Brain microvascular endothelial cell (primary cell): ENCODE data around the gene NSUN7.

Experiments
- DNase-seq: peaks from one replicate; pipeline ENCODE4 v3.0.0-alpha.2; 2020
- H3K27ac ChIP-seq: fragments of 250-450 bp; sonication (Bioruptor Pico); 2 replicates; pipeline ENCODE4 v1.5.1; 2020; ENCODE audit warnings: mild to moderate bottlenecking, moderate library complexity
- H3K27me3 ChIP-seq: fragments of 250-450 bp; sonication (Bioruptor Pico); replicated peaks from 2 replicates; pipeline ENCODE4 v1.5.1; 2020; ENCODE audit warnings: mild to moderate bottlenecking
- H3K36me3 ChIP-seq: fragments of 250-450 bp; sonication (Bioruptor Pico); replicated peaks from 2 replicates; pipeline ENCODE4 v1.5.1; 2020; ENCODE audit warnings: mild to moderate bottlenecking
- H3K4me3 ChIP-seq: 2 replicates; pipeline ENCODE4 v1.5.1; 2011; ENCODE audit warnings: low read depth, mild to moderate bottlenecking, control low read depth, low read length, moderate library complexity
- in situ Hi-C: cut with HindIII; loops from 2 replicates; pipeline ENCODE4 v1.10.0; 2017; ENCODE audit warnings: low sequenced_read_pairs, low pct_ligation_motif_present
- TF ChIP-seq, protein P1 (sequence below): IDR thresholded peaks from 2 replicates; pipeline ENCODE4 v1.5.1; 2011; ENCODE audit warnings: low read depth, mild to moderate bottlenecking, moderate library complexity, low read length, control low read depth, inconsistent platforms; ENCODE audit errors: missing control alignments

Gene NSUN7

DNA sequence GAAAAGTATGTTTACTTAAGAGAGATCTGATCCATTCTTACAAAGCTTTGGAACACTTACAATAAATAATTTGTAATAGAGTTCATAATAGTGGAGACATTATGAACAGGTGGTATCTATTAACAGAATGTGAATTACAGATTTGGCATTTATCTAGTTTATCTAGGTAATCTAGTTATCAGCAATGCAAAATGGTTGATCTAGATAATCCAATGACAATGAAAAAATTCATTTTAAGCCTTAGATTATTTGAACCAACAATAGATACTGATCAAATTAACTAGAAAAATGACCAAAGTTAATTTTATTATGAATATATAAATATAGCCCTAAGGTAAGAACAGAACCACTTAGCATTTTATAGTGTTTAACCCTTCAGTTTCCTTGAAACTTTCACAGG is 10.4 kb upstream of the NSUN7 start:
- no peak overlapping the region for H3K27ac ChIP-seq
- in situ Hi-C loops, result no loop called here
- no peaks in the 10 kb centered on the region for H3K27me3 ChIP-seq
- H3K4me3 ChIP-seq, result no peak overlapping the region
- no peaks in the 10 kb centered on the region for H3K36me3 ChIP-seq
- TF ChIP-seq, protein P1, sequence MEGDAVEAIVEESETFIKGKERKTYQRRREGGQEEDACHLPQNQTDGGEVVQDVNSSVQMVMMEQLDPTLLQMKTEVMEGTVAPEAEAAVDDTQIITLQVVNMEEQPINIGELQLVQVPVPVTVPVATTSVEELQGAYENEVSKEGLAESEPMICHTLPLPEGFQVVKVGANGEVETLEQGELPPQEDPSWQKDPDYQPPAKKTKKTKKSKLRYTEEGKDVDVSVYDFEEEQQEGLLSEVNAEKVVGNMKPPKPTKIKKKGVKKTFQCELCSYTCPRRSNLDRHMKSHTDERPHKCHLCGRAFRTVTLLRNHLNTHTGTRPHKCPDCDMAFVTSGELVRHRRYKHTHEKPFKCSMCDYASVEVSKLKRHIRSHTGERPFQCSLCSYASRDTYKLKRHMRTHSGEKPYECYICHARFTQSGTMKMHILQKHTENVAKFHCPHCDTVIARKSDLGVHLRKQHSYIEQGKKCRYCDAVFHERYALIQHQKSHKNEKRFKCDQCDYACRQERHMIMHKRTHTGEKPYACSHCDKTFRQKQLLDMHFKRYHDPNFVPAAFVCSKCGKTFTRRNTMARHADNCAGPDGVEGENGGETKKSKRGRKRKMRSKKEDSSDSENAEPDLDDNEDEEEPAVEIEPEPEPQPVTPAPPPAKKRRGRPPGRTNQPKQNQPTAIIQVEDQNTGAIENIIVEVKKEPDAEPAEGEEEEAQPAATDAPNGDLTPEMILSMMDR, result no peak
- DNase-seq, result no peak

GRCh38 chr4:40744218-40744617 is 5.5 kb upstream of the NSUN7 start:
- Histone ChIP-seq H3K27ac (no peak overlapping the region), H3K4me3 (no peak overlapping the region), H3K27me3 (peaks cover 4% of the 10 kb centered on the region), H3K36me3 (no peaks in the 10 kb centered on the region)
- in situ Hi-C loops, result no loop called here
- TF ChIP-seq, protein P1, result no peak
- no peak for DNase-seq

- TF ChIP-seq, protein P1, result no peak
These were observed 4.3 kb upstream of the NSUN7 start for GRCh38 chr4:40745285-40745984.

DNA sequence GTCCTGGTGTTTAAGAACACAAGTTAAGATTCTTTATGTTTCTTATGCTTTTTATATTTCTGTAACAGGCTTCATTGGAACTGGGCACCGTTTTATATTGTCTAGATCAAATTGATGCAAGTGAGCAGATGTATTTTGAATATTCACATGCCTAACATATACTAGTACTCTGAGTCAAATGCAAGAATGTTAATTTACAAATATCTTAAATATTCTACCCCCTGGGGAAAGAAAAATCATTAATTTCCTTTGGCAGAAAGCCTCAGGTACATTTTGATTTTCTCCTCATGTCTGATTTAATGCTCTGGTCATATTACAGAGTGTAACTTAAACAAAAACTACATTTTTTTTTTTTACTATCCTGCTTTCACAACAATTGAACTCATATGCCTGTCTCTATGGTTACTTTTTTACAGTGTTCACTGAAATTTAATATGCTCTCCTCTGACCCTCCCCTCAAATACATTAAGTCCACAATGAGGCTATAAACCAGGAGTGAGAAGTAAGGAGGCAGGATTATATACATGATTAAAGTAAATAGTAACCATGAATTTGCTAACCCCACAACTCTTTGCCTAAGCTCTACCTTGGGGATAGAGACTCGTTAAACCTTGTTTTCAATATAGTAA is 2.4 kb upstream of the NSUN7 start:
- Histone ChIP-seq H3K36me3 (no peaks in the 10 kb centered on the region), H3K4me3 (no peak overlapping the region), H3K27ac (no peak overlapping the region), H3K27me3 (peaks cover 25% of the 10 kb centered on the region)
- TF ChIP-seq, protein P1, result no peak
- no peak for DNase-seq
- in situ Hi-C loops, result no loop called here

More at GRCh38 chr4:40745285-40745984, 4.3 kb upstream of the NSUN7 start:
- H3K27me3 ChIP-seq, result peaks cover 13% of the 10 kb centered on the region
- no peak for DNase-seq
- H3K36me3 ChIP-seq, result no peaks in the 10 kb centered on the region
- no peak overlapping the region for H3K27ac ChIP-seq
- in situ Hi-C loops, result no loop called here
- H3K4me3 ChIP-seq, result no peak overlapping the region

GRCh38 chr4:40750461-40751258 is 905 bp downstream of the NSUN7 start:
- no peak for DNase-seq
- H3K27ac ChIP-seq, result no peak overlapping the region
- in situ Hi-C loops, result no loop called here
- H3K4me3 ChIP-seq, result peak overlapping the region; percentile 52
- TF ChIP-seq, protein P1, result no peak
- H3K36me3 ChIP-seq, result no peaks in the 10 kb centered on the region
- peaks cover 25% of the 10 kb centered on the region for H3K27me3 ChIP-seq
